Tibial nerve (tissue), 3 donors: ENCODE measurements around the gene UPF3A.

ENCODE experiments used
- CTCF ChIP-seq, 5 experiments: fragments of 200-600 bp in 3 of 5; fragments of 450-650 bp in 2 of 5; sonication (generic) in 3 of 5; IDR thresholded peaks; one replicate each; pipeline ENCODE4 v1.5.1; 2016 to 2019; ENCODE audit warnings: antibody characterized with exemption in 5 of 5, mild to moderate bottlenecking in 3 of 5, moderate library complexity in 2 of 5
- POLR2A ChIP-seq, 2 donors: fragments of 450-650 bp; IDR thresholded peaks; one replicate each; pipeline ENCODE4 v1.6.1; 2017; ENCODE audit warnings: antibody characterized with exemption in 2 of 2, mild to moderate bottlenecking in 2 of 2, moderate library complexity in 2 of 2

GRCh38 chr13:114319441-114319913 lies 38.1 kb downstream of the UPF3A start:
- no peak for TF ChIP-seq CTCF (IDR thresholded peaks at IDR 0.05)
- no peak for TF ChIP-seq POLR2A (IDR thresholded peaks at IDR 0.05)
